Activated naive CD4-positive, alpha-beta T cell treated with anti-CD3 and anti-CD28 coated beads, Interleukin-2, amount 10 ng/mL, durations not matched to agents 7 days and 5 days (primary cell): ENCODE measurements around the gene CNTNAP4.

Experiments used
- CTCF ChIA-PET: fragments of 350-600 bp; sonication (Branson Sonifier 250); formaldehyde crosslinking; loops from one replicate; lab custom pipeline; 2021; ENCODE audit warnings: antibody characterized with exemption; lab: Charles Lee
- DNase-seq: peaks from one replicate; pipeline ENCODE4 v3.0.0-alpha.2; 2020
- H3K27ac Mint-ChIP-seq: one replicate; pipeline ENCODE4 v1.8.0; 2021; ENCODE audit warnings: mild to moderate bottlenecking, moderate library complexity, mixed read lengths
- H3K27me3 Mint-ChIP-seq: one replicate; pipeline ENCODE4 v1.8.0; 2021; ENCODE audit warnings: mild to moderate bottlenecking, mixed read lengths
- H3K36me3 Mint-ChIP-seq: one replicate; pipeline ENCODE4 v1.8.0; 2021; ENCODE audit warnings: mixed read lengths
- H3K4me1 Mint-ChIP-seq: one replicate; pipeline ENCODE4 v1.8.0; 2021; ENCODE audit warnings: mixed read lengths
- H3K4me3 Mint-ChIP-seq: one replicate; pipeline ENCODE4 v1.8.0; 2021; ENCODE audit warnings: mild to moderate bottlenecking, moderate library complexity, mixed read lengths
- H3K9me3 Mint-ChIP-seq: one replicate; pipeline ENCODE4 v1.8.0; 2021; ENCODE audit warnings: mixed read lengths

The CNTNAP4 gene

DNA sequence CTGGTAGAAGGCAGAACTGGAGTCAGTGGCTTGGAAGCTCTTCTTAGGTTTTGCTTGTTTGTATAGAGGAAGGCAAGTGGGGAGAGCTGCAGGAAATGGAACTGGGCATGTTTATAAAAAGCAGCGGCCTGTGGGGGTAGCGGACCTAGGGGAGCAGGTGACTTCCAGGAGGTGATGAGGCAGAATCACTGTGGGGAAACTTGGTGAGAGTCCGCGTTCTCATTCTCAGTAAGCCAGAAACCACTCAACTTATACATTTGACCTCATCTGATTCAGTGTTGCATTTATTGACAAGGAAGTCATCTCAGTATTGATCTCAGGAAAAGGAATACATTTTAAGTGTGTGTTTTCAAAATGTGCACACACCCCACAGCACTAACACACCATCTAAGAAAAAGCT lies 299.8 kb downstream of the CNTNAP4 start:
- no peak overlapping the region for H3K27ac Mint-ChIP-seq
- H3K4me3 Mint-ChIP-seq, result no peak overlapping the region
- peaks cover 2% of the 10 kb centered on the region for H3K9me3 Mint-ChIP-seq
- no peaks in the 10 kb centered on the region for H3K4me1 Mint-ChIP-seq
- DNase-seq, result no peak
- no peaks in the 10 kb centered on the region for H3K27me3 Mint-ChIP-seq
- no peaks in the 10 kb centered on the region for H3K36me3 Mint-ChIP-seq
- CTCF ChIA-PET, result no interaction called here

- CTCF ChIA-PET, result no interaction called here
- Mint-ChIP-seq H3K27me3 (no peaks in the 10 kb centered on the region), H3K36me3 (no peaks in the 10 kb centered on the region), H3K4me1 (no peaks in the 10 kb centered on the region), H3K27ac (no peak overlapping the region), H3K9me3 (peaks cover 3% of the 10 kb centered on the region), H3K4me3 (no peak overlapping the region)
- no peak for DNase-seq
Observed at GRCh38 chr16:76579277-76579922, 302.2 kb downstream of the CNTNAP4 start.

DNA sequence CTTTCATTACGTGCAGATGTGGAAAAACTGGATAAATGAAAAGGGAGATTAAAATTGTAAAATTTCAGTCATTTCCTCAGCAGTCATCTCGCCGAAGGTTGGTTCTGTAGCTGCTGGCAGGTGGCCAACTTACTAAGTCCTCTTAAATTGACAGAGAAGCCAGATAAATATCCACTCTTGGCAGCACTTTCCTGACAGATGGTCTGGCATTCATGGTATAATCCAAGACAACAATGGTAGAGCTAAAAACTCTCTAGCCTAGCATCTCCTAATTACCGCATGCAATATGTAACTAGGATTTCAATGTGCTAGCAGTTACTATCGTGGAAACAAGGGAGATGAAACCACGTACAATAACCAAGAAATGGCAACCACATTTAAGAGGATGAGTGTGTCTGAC lies 306.3 kb downstream of the CNTNAP4 start:
- Mint-ChIP-seq H3K4me3 (no peak overlapping the region), H3K4me1 (no peaks in the 10 kb centered on the region), H3K9me3 (peaks cover 3% of the 10 kb centered on the region), H3K36me3 (no peaks in the 10 kb centered on the region), H3K27me3 (no peaks in the 10 kb centered on the region), H3K27ac (no peak overlapping the region)
- CTCF ChIA-PET, result no interaction called here
- DNase-seq, result no peak

DNA sequence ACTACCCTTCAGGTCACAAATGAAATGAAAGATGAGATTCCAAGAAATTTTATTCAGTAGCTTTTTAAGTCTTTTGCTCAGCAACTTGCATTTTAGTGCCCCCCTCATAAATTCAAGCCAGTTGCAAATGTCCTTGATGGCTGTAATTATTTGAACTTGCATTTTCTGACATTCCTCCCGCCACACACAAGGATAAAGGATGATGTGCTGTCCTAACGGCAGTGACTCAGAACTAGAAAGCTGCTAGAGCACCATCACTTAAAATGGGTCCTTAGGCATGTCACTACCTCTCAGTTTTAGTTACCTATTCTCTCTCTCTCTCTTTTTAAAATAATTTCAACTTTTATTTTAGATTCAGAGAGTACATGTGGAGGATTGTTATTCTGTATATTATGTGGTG lies 306.7 kb downstream of the CNTNAP4 start:
- H3K9me3 Mint-ChIP-seq, result peaks cover 3% of the 10 kb centered on the region
- no peak overlapping the region for H3K27ac Mint-ChIP-seq
- no peaks in the 10 kb centered on the region for H3K36me3 Mint-ChIP-seq
- H3K4me1 Mint-ChIP-seq, result no peaks in the 10 kb centered on the region
- H3K4me3 Mint-ChIP-seq, result no peak overlapping the region
- no peak for DNase-seq
- H3K27me3 Mint-ChIP-seq, result no peaks in the 10 kb centered on the region
- CTCF ChIA-PET, result no interaction called here

- Mint-ChIP-seq H3K4me3 (no peak overlapping the region), H3K4me1 (no peaks in the 10 kb centered on the region), H3K36me3 (no peaks in the 10 kb centered on the region), H3K27ac (no peak overlapping the region), H3K27me3 (no peaks in the 10 kb centered on the region), H3K9me3 (peaks cover 6% of the 10 kb centered on the region)
- DNase-seq, result no peak
- CTCF ChIA-PET, result no interaction called here
Observed at GRCh38 chr16:76598498-76598897, 321.3 kb downstream of the CNTNAP4 start.

DNA sequence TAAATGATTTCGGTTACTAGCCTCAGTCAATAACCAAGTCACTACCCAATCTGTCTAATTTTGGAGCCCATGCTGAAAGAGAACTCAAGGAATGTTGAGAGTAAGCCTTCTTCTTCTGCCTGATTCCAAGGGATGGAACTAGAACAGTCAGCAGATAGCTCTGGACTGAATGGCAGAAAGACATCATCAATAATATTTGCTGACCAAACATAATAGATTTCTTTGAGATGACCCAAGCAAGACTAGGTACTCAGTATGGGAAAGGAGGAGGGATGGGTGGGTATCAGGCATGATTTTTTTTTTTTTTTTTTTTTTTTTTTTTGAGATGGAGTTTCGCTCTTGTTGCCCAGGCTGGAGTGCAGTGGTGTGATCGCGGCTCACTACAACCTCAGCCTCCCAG lies 330.1 kb downstream of the CNTNAP4 start:
- H3K36me3 Mint-ChIP-seq, result no peaks in the 10 kb centered on the region
- H3K4me1 Mint-ChIP-seq, result no peaks in the 10 kb centered on the region

More for the DNA sequence above, 330.1 kb downstream of the CNTNAP4 start:
- CTCF ChIA-PET, result no interaction called here
- DNase-seq, result no peak
- H3K9me3 Mint-ChIP-seq, result peaks cover 3% of the 10 kb centered on the region
- H3K27me3 Mint-ChIP-seq, result no peaks in the 10 kb centered on the region
- no peak overlapping the region for H3K4me3 Mint-ChIP-seq
- no peak overlapping the region for H3K27ac Mint-ChIP-seq
